Tibial artery (tissue), 4 donors: ENCODE data around the gene FABP6.
"Not testable (repeated sequence)": the region's sequence is repeated elsewhere in the genome, so short reads cannot be mapped to it uniquely, and the experiment has no call there.

Experiments
- DNase-seq, 2 donors: peaks; one replicate each; pipeline ENCODE4 v3.0.0-alpha.2; 2019
- H3K27ac ChIP-seq, 2 donors: fragments of 200-600 bp; sonication (generic) in 1 of 2; 1 replicate in 1 of 2; 2 replicates in 1 of 2; pipeline ENCODE4 v1.5.1; 2018 to 2019; ENCODE audit warnings: mild to moderate bottlenecking in 1 of 2
- H3K27me3 ChIP-seq, 2 donors: fragments of 200-600 bp; sonication (generic) in 1 of 2; one replicate each; pipeline versions ENCODE4 v1.5.1 to v1.6.0; 2016 to 2019
- H3K36me3 ChIP-seq, 3 donors: fragments of 200-600 bp; sonication (generic) in 2 of 3; one replicate each; pipeline ENCODE4 v1.5.1; 2016 to 2019; ENCODE audit warnings: mild to moderate bottlenecking in 2 of 3
- H3K4me1 ChIP-seq, 4 donors: fragments of 200-600 bp; sonication (generic) in 2 of 4; 1 replicate in 3 of 4; 2 replicates in 1 of 4; pipeline ENCODE4 v1.5.1; 2016 to 2019
- H3K4me3 ChIP-seq, 2 donors: fragments of 200-600 bp; sonication (generic) in 1 of 2; 1 replicate in 1 of 2; 2 replicates in 1 of 2; pipeline ENCODE4 v1.5.1; 2018 to 2019; ENCODE audit warnings: mild to moderate bottlenecking in 2 of 2
- H3K9me3 ChIP-seq, 3 donors: fragments of 200-600 bp; sonication (generic) in 1 of 3; one replicate each; pipeline ENCODE4 v1.5.1; 2016 to 2019
- intact Hi-C: fragments of 100-400 bp; cut with DNase I; formaldehyde crosslinking; loops from one replicate; pipeline ENCODE4 v1.15.0; 2023; ENCODE audit warnings: low total_unique reads
- TF ChIP-seq, protein P1 (sequence below), 2 experiments: fragments of 200-600 bp in 1 of 2; fragments of 450-650 bp in 1 of 2; IDR thresholded peaks; one replicate each; pipeline ENCODE4 v1.5.1; 2017 to 2019; ENCODE audit warnings: antibody characterized with exemption in 2 of 2, mild to moderate bottlenecking in 1 of 2, moderate library complexity in 1 of 2

FABP6 gene

DNA sequence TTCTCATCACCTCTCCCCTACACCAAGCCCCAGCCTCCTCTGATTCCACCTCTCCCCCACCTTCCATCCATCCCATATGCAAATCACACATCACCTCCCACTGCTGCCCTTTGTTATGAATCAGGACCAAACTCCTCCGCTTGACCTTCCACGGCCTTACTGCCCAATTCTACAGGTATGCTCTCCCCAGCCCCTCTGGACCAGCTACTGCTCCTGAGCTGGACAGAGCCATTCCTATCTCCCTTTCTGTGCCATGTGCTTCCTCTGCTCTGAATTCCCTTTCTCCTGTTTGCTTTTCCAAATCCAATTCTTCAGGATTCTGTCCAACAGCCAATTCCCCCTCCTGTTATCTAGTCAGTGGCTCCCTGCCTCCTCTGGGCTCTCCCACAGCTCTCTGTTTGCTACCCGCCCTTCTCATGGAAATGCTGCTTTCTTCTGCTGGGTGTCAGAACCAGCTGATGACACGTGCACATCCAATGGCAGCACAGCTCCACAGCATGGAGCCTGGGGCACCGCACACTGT is 8.3 kb downstream of the FABP6 start:
- Histone ChIP-seq H3K36me3 (no peaks in the 10 kb centered on the region), H3K27ac (no peak overlapping the region), H3K4me3 (no peak overlapping the region), H3K9me3 (no peaks in the 10 kb centered on the region), H3K4me1 (no peaks in the 10 kb centered on the region), H3K27me3 (peaks cover 0 to 8% of the 10 kb centered on the region in 2 donors)
- intact Hi-C loops = no loop called here
- TF ChIP-seq, protein P1, sequence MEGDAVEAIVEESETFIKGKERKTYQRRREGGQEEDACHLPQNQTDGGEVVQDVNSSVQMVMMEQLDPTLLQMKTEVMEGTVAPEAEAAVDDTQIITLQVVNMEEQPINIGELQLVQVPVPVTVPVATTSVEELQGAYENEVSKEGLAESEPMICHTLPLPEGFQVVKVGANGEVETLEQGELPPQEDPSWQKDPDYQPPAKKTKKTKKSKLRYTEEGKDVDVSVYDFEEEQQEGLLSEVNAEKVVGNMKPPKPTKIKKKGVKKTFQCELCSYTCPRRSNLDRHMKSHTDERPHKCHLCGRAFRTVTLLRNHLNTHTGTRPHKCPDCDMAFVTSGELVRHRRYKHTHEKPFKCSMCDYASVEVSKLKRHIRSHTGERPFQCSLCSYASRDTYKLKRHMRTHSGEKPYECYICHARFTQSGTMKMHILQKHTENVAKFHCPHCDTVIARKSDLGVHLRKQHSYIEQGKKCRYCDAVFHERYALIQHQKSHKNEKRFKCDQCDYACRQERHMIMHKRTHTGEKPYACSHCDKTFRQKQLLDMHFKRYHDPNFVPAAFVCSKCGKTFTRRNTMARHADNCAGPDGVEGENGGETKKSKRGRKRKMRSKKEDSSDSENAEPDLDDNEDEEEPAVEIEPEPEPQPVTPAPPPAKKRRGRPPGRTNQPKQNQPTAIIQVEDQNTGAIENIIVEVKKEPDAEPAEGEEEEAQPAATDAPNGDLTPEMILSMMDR (IDR thresholded peaks at IDR 0.05) = no peak
- no peak for DNase-seq

DNA sequence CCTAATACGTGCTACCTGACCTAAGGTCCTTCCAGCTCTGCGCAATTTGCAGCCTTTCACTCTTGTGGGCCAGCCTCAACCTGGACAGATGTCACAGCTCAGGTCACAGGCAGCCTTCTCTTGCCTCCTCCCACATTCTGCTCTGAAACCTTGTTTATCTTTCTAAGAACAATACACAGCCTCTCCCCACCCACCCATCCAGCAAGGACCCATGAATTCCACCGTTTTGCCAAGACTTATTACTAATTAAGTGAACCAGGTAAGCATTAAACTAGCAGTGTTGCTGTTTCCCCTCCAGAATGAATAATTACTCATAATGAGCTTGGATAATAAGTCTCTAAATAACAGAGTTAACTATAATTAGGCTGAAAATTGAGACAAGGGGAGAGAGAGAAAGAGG is 11.0 kb downstream of the FABP6 start:
- H3K4me1 ChIP-seq = no peaks in the 10 kb centered on the region
- DNase-seq = no peak
- intact Hi-C loops = no loop called here
- peaks cover 0 to 8% of the 10 kb centered on the region in 2 donors for H3K27me3 ChIP-seq
- no peak overlapping the region for H3K27ac ChIP-seq
- no peaks in the 10 kb centered on the region for H3K36me3 ChIP-seq
- no peak overlapping the region for H3K4me3 ChIP-seq
- no peaks in the 10 kb centered on the region for H3K9me3 ChIP-seq
- TF ChIP-seq, protein P1 (IDR thresholded peaks at IDR 0.05) = no peak

DNA sequence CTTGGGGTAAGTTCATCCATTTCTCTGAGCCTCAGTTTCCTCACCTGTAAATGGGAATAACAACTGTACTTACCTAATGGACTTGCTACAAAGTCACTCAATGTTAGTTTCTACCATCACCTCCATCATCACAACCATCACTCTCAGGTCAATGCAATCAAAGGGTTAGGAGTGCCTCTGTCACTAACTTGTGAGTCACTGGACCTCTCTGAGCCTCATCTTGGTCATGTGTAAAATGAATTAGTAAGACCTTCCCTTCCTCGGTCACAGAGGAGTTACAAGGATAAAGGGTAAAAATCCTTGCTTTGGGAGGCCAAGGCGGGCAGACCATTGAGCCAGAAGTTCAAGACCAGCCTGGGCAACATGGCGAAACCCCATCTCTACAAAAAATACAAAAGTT is 12.8 kb downstream of the FABP6 start:
- DNase-seq = no peak
- H3K4me1 ChIP-seq = no peaks in the 10 kb centered on the region
- H3K9me3 ChIP-seq = no peaks in the 10 kb centered on the region
- TF ChIP-seq, protein P1 (IDR thresholded peaks at IDR 0.05) = no peak
- no peaks in the 10 kb centered on the region for H3K36me3 ChIP-seq
- no peak overlapping the region for H3K27ac ChIP-seq
- no peak overlapping the region for H3K4me3 ChIP-seq
- intact Hi-C loops = no loop called here
- H3K27me3 ChIP-seq = peaks cover 0 to 8% of the 10 kb centered on the region in 2 donors

DNA sequence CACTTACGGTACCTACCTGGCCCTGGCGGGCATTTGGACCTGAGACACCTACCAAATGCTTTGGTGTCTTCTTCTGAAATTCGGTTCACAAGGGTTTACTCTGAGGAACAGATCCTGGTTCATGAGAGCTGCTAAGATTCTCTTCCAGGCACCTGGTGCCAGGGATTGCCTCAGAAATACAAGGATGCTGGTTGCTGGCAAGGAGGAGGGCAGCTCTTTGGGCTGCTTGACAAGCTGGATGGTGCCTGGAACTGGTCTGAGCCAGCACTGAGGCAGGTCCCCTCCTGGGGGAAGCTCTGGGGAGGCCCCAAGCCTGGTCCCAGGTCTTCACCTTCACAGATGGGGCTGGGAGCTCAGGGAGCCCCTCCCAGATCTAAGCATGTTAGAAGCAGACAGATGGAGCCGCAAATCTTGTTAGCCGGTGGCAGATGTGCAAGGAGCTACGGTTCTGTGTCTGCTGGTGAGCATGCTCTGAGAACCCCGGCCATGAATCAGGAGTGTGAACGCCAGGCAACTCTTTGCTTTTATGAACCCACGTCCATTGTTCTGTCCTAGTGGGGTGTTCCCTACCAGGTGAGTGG is 16.3 kb downstream of the FABP6 start:
- TF ChIP-seq, protein P1 (IDR thresholded peaks at IDR 0.05) = no peak
- Histone ChIP-seq H3K9me3 (no peaks in the 10 kb centered on the region), H3K27ac (no peak overlapping the region), H3K36me3 (no peaks in the 10 kb centered on the region), H3K4me3 (no peak overlapping the region), H3K4me1 (no peaks in the 10 kb centered on the region), H3K27me3 (peaks cover 0 to 2% of the 10 kb centered on the region in 2 donors)
- DNase-seq = no peak
- intact Hi-C loops = no loop called here

DNA sequence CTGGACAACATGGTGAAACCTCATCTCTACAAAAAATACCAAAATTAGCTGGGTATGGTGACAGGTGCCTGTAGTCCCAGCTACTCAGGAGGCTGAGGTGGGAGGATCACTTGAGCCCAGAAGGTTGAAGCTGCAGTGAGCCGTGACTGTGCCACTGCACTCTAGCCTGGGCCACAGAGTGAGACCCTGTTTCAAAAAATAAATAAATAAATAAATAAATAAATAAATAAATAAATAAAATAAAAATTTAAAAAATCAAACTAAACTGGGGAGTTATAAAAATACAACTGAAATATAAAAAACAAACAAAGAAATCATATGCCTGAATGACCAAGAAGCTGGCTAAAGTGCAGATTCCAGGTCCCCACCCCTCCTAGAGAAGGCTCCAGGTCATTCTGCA is 20.3 kb downstream of the FABP6 start:
- H3K9me3 ChIP-seq, H3K4me3 ChIP-seq, H3K4me1 ChIP-seq, intact Hi-C loops, H3K27ac ChIP-seq, DNase-seq, H3K27me3 ChIP-seq: not testable (repeated sequence)
- H3K36me3 ChIP-seq = peaks cover 0 to 16% (median 0%) of the 10 kb centered on the region in 3 donors

DNA sequence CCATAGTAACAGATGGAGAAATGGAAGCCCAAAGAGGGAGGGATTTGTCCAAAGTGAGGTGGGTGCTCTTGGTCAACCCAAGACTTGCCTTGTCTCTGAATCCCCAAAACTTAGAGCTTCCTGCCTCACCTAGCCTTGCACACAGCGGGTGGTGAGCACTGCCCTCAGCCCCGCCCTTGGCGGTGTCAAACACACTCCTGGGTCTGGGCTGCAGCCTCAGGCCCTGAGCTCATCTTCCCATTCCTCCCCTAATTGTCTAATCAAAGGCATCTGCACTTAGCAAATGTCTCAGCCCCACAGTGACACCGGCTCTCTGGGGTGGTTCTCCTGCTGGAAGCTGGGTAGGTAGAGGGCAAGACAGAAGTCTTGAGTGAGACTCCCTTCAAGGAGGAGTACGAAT is 20.9 kb downstream of the FABP6 start:
- intact Hi-C loops = no loop called here
- Histone ChIP-seq H3K36me3 (peaks cover 0 to 16% (median 0%) of the 10 kb centered on the region in 3 donors), H3K27ac (no peak overlapping the region), H3K4me1 (no peaks in the 10 kb centered on the region), H3K4me3 (no peak overlapping the region), H3K9me3 (no peaks in the 10 kb centered on the region), H3K27me3 (no peaks in the 10 kb centered on the region)
- TF ChIP-seq, protein P1 (IDR thresholded peaks at IDR 0.05) = no peak
- DNase-seq = no peak
